Measurements from ENCODE around the gene MYO1A. TPM values are rescaled to one million over a fixed set of nuclear protein-coding genes. Genes with fewer than 3 reads are reported as not detected.

Gene MYO1A
- total RNA-seq, 1 experiment from 2014 or later = 0.26 TPM

- Histone ChIP-seq H3K9me3 (ENCODE audit: control insufficient read depth, low read depth, low read length) (no peaks in the 10 kb centered on the region), H2AK5ac (ENCODE audit: insufficient read length, low read length) (no peak overlapping the region), H2BK5ac (ENCODE audit: insufficient read length, low read length) (no peak overlapping the region), H3K79me1 (ENCODE audit: insufficient read depth, low read depth, low read length, poor library complexity, severe bottlenecking) (no peaks in the 10 kb centered on the region), H4K5ac (ENCODE audit: insufficient read length, low read depth, low read length) (no peak overlapping the region), H3K18ac (ENCODE audit: insufficient read length, low read depth, low read length) (no peak overlapping the region), H4K91ac (ENCODE audit: insufficient read length, low read depth, low read length) (no peak overlapping the region), H4K8ac (replicated peaks; ENCODE audit: insufficient read length, low read depth, low read length) (no peak overlapping the region), H3K56ac (ENCODE audit: insufficient read length, low read depth, low read length) (no peak overlapping the region), H3K9ac (ENCODE audit: extremely low read depth, insufficient read length, low read length) (no peak overlapping the region), H3K4me2 (ENCODE audit: insufficient read depth, insufficient read length, low read length) (no peak overlapping the region), H3K4me1 (ENCODE audit: insufficient read depth, low read length) (no peaks in the 10 kb centered on the region), H3K27ac (ENCODE audit: insufficient read length, low read depth, low read length) (no peak overlapping the region), H2AFZ (ENCODE audit: low read length) (no peak overlapping the region), H3K23ac (ENCODE audit: insufficient read length, low read depth, low read length) (no peak overlapping the region), H3T11ph (ENCODE audit: low read length) (no peak overlapping the region), H3K4ac (ENCODE audit: low read depth, low read length) (no peak overlapping the region), H3K79me2 (ENCODE audit: insufficient read depth, low read length) (no peaks in the 10 kb centered on the region), H3K27me3 (ENCODE audit: insufficient read depth, low read length) (no peaks in the 10 kb centered on the region), H3K14ac (ENCODE audit: insufficient read depth, low read length) (no peak overlapping the region), H2BK12ac (ENCODE audit: insufficient read length, low read depth, low read length) (no peak overlapping the region), H2BK15ac (ENCODE audit: low read depth, low read length) (no peak overlapping the region), H2BK120ac (ENCODE audit: low read depth, low read length, poor library complexity, severe bottlenecking) (no peak overlapping the region), H3K23me2 (ENCODE audit: insufficient read length, low read depth, low read length, poor library complexity, severe bottlenecking) (no peaks in the 10 kb centered on the region), H4K20me1 (ENCODE audit: control insufficient read depth, insufficient read depth, insufficient read length) (no peaks in the 10 kb centered on the region), H2BK20ac (ENCODE audit: low read depth, low read length, poor library complexity, severe bottlenecking) (no peak overlapping the region)
- Mint-ChIP-seq H3K36me3 (ENCODE audit: insufficient read depth in 1 of 3, low read depth in 3 of 3) (peaks cover 0 to 2% (median 0%) of the 10 kb centered on the region in 3 experiments; a peak in 2 of 7 replicates), H3K27me3 (ENCODE audit: low read depth) (peaks cover 8% of the 10 kb centered on the region), H3K4me1 (peaks cover 7% of the 10 kb centered on the region in 2 experiments), H3K9me3 (no peaks in the 10 kb centered on the region), H3K27ac (no peak overlapping the region), H3K4me3 (no peak overlapping the region)
- DNase-seq = no peak
- no peak for TF ChIP-seq CTCF (conservative IDR thresholded peaks at IDR 0.05)
- no CpG with 5 or more reads among the region's 2 CpGs for WGBS (ENCODE audit: extremely low coverage, insufficient read length, low lambda C conversion rate)
Measured at GRCh38 chr12:57040750-57041149, 9.2 kb downstream of the MYO1A start.

Data from H9 (cell line).